HG02884 (cell line): ENCODE results near the gene YPEL1.

Experiments
- ATAC-seq: cut with Tn5 transposase; IDR thresholded peaks from one replicate; pipeline ENCODE4 v1.9.1; 2021; ENCODE audit warnings: mild to moderate bottlenecking, moderate library complexity; ENCODE audit not compliant: unreplicated experiment

The YPEL1 gene, protein sequence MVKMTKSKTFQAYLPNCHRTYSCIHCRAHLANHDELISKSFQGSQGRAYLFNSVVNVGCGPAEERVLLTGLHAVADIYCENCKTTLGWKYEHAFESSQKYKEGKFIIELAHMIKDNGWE

DNA sequence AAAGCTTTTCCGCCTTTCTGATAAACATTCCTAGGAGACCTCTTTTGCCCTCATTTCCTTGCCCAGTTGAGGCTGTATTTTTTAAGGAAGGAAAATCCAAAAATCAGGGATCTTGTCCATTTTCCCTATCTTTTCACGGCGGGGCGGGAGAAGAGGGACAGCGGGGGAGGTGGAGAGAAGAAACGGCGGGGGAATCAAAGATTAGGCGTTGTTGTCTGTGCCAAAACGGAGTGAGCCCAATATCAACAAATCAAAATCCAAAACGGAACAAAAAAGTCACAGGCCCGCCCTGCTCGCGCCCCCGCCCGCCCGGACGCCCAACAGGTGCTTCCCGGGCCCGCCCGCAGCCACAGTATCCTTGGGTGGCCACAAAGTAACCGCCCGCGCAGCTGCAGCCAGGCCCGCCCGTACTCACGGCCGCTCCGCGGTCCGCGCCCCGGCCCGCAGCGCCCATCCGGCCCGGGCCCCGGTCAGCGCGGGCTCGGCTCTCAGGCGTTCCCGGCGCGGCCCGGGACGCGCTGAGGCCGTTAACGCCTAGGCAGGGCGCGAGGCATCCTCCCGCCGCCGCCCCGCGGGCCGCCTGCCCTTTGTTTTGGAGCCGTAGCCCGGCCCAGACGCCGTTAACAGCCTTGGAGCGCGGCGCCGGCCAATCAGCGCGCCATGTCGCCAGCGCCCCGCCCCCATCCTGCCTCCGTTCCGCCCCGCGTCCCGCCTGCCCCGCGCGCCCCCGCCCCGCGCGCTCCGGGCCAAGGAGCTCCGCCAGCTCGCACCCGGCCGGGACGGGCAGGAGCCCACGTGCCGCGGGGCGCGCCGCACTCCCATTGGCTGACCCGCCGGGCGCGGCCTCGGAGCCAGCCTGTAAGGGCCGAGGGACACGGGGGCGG is at the start of gene YPEL1:
YPEL1 (minus strand) TSS at position 595 of the 884 bp plus-strand sequence. CDS start 25,050 bp downstream, outside the sequence.
- ATAC-seq = peak; percentile 72

DNA sequence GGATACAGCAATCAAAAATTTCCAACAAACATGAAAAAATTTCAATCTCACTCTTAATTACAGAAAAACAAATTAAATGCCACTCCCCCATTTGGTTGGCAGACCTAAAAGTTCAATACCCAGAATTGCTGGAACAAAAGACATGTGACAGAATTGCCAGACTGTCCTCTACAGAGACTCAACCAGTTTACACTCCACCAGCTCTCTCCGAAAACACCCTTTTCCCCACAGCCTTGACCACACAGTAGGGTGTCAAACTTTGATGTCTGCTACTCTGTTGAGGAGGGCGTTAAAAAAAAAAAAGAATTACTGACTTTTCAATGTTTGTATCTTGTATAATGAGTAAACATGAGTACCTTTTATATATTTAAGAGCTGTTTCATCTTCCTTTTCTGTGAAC is 44.7 kb upstream of the YPEL1 start:
- no peak for ATAC-seq

DNA sequence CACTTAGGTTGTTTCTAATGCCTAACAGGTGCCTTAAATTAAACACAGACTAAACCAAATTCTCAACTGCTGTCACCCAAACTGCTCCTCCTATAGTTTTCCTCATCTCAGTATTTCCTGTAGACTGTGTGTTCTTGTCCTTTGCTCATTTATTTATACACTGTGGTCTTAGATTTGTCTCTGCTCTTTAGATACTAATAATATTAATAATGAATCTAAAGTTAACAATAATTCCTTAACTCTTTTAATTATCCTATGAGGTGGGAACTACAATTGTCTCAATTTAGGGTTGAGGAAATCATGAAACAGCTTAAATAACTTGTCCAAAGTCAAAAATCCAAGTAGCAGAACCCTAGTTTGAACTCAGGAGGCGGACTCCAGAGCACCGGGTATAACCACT is 43.9 kb upstream of the YPEL1 start:
- ATAC-seq = no peak

DNA sequence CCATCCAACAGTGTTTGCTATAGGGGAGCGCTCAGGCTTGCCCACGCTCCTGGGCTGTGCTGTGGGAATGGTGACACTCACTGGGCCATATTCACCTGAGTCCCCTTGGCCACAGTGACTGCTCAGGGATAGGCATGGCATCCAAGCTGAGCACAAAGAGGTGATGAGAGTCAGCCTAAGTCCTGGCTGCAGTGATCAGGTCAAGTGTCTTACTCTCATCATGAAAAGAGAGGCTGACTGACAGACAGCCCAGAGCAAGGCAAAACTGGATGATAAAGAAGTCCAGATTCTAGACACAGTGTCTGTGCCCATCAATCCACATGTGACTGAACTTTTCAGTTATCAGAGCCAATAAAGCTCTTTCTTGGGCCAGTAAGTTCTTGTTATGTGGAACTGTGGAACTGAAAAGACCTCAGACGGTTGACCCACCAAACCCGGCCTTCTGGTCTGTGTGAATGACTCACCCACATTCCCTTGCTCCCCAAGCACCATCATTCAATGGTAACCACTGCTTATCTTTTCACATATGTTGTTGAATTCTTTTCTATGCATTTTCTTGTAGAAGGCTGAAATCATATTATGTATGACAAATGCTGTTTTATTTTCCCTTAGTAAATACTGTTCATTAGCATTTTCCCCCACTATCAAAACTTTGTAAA is 43.2 kb upstream of the YPEL1 start:
- no peak for ATAC-seq

DNA sequence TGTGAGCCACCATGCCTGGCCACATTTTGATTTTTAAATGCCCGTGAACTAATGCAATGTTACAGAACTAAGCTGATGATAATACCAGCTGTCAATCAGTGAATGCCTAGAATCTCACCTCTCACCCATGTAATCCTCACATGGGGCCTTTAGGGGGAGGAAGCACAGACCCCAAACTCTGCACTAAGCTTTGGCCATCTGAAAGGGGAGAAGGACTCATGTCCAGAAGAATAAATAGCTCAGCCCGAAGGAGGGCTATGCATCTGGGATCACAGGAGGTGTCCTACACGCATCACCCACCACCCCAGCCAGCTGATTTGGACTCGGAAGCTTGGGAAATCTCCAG is 36.0 kb upstream of the YPEL1 start:
- ATAC-seq = no peak

DNA sequence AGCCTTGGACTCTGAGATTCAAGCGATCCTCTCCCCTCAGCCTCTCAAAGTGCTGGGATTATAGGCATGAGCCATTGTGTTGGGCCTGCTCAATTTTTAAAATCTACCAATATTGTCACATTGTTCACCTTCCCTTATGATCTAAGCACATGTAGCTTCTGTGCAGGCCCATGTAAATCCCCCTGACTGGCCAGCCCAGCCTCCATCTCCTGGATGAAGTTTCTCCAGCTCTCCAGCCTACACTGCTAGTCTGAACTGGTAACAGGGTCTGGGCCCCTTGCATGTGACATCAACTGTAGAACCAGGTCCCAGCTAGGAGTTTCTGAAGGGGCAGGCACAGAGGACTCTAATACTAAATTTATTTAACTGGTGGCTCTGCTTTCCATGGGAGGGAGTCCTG is 32.8 kb upstream of the YPEL1 start:
- ATAC-seq = no peak

DNA sequence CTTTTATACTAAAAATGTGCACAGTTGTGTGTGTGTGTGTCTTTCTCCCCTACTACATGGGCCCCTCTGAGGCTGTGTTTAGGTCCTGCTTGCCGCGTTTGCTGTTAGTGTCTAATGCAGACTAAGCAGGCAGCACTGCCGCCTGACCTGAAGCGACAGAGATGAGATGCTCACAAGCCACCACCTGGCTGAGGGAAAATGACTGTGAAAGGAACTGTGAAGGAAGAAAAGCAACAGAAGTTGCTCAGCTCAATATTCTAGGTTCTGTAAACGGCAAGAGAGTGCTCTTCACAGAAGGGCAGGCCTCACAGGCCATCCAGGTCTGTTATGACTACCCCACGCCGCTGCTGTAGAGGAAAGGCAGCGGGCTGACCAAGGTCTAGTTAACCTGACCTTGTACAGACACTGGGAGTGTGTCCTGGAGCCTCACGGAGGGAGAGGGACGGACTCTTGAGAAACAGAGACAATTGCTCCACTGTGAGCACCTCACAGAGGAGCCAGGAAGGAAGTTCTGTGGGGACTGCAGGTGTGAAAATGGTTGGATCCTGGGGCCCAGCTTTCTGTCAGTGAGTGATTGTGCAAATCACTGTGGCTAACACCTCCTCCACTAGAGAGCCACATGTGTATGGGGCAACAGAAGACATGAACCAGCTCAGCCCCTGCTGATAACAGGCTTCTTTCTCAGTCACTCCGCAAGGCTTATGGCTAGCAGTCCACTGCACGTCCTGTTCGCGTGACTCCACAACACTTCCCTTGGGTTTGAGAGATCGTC is 31.3 kb upstream of the YPEL1 start:
- ATAC-seq = no peak

DNA sequence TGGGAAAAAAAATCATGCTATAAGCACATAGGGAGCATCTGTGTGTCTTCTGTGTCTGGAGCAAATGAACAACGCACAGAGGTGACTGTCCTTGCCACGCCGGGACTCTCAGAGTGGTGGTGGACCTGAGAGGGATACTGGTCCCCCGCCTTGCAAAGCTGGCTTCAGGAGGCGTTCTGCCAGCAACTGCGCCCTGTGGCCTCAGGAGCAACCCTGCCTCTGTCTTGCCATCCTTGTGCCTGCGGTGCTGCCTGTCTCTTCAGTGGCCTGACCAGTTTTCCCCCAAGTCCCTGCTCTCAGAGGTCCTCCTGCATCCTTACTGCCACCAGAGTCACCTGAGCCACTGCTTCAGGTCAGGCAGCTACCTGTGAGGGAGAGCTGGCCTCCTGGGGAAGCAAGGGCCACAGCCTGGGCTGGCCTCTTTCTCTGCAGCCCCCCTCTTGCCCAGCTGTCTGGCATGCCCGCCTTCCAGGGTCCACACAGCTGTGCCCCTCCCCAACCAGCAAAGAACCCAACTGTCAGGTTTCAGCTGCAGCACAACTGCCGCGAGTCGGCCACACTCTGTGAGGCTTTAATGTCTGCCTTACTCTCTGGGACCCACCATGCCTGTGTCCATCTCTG is 30.4 kb upstream of the YPEL1 start:
- ATAC-seq = no peak

DNA sequence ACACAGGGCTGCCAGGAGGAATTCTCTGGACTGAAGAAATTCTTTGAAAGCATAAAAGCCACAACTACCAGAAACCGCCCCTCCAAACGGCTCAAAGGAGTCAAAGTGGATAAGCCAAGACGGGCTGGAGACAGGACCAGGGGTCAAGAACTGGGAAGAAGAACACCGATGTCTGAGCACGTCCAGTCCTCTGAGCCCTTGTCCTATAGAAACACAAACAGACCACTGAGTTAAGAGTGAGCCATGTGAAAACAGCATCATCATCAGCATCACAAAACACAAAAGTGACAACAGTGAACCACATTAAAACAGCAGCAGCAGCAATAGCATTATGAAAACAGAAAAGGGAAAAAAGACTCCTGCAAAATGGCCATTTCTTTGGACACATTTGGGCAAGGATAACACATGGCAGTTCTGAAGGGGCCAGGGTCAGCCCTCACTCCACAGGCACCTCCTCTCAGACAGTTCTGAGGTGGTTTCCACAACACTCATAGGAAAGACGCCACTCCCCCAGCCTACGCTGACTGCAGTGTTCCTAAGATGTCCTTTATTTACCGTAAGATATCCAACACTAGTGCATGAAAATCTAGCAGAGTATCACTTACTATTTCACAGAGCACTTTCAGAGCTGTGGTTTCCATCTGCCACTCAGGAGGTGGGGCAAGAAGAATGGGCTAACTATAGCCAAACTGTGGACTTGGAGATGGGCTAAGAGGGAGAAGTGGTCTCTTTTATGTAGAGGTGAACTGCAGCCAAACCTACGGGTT is 28.6 kb upstream of the YPEL1 start:
- no peak for ATAC-seq

DNA sequence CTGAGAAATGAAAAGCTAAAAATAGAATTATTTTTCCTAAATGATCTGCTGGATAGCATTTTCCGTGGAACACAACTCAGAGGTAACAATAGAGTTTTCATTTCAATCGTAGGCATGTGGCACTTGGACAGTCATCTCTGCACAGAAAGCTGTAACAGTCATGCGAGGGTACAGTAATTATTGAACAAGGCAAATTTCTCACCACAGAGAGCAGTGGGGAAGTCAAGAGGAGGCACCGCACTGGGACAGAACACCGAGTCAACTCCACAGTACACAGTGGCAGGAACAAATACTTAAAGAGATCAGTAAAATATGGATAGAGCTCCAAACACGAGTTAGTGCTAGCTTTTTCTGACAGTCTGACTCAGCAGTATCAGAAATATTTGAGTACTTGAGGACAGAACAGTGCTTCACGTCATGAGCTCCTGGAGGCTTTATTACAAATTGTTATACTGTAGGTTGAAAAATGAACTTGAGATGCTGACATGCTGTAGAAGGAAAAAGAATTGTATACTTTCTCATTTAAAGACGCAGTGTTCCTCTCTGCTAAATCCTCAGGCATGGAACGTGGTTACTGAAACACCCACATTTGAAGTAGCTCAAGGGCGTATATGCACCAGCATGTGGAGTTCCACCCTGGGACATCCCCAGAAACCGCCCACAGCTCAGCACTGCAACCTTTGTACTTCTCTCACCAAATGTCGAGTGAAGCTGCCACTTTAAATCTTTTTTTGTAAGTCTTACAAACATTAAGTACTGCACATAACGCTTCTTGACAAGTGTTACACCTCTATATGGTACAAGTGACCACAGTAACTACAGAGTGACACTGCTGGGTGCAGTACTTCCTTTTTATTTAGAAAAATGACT is 27.4 kb upstream of the YPEL1 start:
- no peak for ATAC-seq

DNA sequence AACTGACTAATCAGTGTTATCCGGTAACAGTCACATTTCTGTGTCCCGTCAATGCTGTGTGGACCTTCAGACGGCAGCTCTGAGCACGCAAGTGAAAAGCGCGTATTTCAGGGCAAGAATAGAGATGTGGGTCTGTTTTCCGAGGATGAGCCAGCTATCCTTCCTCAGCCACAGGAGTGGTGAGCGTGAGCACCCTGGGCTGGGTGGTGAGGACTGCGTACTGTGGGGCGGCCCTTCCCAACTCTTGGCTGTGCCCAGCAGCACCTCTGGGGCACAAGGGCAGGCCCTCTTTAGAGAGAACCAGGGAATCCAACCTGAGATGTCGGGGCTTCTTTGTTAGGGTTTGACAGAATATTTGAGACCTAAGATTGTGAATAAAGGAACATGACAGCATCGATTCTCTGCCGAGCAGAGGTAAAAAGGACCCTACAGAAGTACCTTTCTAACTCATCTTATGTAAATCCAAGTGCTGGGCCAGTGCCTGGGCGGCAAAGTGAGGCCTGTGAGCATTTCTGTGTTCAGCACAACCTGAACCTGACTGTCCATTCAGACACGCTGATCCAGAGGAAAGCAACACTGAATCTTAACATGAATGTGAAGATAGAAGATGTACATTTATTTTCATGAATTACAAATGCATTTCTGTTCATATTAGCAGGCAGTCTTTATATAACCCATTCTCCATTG is 26.5 kb upstream of the YPEL1 start:
- no peak for ATAC-seq

DNA sequence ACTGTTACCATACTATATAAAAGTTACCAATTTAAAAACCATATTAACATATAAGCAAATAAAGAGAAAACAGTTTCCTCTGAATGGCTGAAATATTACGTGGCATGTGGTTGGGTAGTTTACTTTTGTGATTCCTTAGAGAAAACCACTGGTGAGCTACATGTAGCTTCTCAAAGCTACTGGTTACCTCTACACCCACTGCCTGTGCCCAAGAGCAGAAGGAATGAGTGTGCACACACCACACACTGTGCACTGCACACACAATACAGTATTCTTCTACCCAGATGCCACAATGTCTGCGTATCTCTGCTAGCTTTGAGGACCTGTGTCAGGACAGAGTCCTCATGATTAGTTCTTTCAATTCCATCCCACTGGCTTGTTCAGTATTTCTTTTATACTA is 25.5 kb upstream of the YPEL1 start:
- no peak for ATAC-seq

DNA sequence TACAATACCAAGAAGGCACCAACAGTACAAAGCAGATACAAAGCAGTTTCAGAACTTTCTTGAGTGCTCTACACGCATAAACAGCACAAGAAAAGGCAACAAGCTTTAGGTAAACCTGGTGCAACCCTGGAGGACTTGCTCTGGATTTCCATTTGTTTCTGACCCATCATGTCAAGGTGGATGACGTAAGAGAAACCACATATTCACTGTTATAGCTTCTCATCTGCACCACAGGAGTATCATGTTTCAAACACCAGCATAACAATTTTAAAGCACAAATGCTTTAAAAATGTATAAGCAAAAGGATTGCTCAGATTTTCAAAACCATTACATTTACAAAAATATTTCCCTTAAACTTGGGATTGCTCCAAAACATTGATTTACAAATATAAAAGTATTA is 25.0 kb upstream of the YPEL1 start:
- ATAC-seq = no peak

DNA sequence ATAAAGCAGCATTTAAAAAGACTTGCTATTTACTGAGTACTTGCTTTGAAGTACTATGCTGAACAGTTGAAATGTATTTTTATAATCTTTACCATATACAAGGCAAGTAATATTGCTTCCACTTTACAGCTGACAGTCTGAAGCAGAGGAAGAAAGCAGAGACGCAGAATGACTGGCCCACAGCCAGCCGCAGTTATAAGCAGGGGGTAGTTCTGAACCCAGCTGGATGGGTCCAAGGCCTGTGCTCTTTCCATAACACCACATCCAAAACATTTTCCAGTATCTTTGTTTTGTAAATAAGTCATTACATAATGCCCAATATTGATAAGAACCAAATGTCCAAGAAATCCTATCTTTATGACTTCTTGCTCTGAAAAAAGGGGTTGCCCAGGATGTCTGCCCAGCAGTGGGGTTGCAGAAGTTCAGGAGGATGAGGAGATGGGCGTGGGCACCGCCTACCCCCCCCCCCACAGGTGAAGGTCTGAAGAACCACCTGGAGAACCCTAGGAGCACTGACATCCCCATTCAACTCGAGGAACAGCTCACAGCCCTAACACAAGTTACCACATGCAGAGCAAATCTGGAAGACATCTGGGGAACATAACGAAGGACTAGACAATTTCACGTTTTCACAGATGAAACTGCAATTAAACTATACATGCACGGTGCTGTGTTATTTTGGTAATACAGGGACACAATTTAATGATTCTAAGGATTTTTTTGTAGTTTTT is 24.2 kb upstream of the YPEL1 start:
- ATAC-seq = no peak

DNA sequence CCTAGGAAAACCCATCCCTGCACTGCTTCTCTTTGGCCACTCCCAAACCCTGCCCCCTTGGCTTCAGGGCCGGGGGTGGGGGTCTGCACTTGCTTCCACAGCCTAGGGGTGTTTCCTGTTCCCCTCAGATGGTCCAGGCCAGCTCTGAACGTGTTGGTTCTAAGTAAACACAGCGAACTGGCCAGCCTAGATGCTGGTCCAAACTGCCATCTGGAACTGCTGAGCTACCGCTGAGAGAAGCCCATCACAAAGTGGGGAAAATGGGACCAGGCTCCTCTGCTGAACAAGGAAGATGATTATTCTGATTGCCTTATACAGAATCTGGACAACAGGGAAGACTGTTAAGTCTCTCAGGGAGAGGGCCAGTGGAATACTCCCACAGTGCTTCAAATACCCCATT is 23.5 kb upstream of the YPEL1 start:
- no peak for ATAC-seq

DNA sequence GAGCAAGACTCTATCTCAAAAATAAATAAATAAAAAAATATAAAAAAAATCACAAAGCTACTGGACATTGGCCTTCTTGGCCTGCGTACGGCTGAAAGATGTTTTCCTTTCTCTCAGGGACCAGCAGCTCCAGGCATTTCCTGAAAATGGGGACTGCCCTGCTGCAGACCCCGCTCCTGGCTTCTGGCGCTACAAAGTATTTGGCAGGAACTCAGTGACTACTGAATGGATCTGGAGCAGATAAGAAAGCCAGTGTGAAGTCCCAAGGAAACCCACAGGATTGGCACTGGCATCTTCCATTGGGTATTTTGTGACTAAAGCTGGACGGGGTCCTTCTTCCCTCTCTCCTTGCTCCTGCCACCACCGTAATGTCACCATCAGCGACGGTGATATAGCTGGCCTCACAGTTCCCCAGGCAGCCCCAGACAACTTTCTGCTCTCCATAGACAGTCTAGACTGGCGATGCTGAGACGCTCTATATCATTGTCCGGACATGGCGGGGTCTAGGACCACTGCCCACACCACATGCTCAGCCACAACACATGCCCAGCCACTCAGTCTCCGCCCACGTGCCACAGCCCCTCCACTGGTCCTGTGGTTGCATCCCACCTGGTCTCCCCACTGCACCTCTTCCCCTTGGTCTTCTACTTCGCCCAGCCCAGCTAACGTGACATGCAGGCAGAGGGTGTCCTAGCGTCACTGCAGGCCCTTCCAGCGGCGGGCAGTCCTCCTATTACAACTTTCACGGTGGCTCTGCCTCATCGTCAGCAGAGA is 22.7 kb upstream of the YPEL1 start:
- no peak for ATAC-seq

DNA sequence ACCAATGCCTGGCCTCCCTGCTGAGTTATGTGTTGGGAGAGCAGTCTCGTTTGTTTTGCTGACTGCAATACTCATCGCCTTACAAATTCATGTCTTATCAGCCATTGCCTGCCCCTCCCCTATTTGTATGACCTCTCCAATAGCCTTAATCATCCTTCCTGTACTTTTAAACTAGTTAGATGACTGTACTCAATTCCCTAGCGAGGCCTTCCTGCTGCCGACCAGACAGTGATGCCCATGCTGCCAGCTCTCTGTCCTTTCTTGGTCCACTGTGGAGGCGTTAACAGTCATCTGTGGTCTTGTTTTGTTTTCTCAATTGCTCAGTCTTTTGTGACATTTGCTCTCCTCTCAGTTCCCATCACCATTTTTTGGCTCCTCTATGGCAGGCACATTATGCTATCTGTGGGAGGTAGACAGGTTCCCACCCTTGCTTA is 20.3 kb upstream of the YPEL1 start:
- ATAC-seq = no peak
